HepG2 (cell line): ENCODE results near the gene UCK2. TPM values are rescaled to one million over a fixed set of nuclear protein-coding genes. Genes with fewer than 3 reads are reported as not detected.
A peak's percentile ranks its signal among the peaks of the same experiment; 100 is the strongest.

ENCODE experiments used
- CREB3 ChIP-seq: sonication (generic); formaldehyde crosslinking; IDR thresholded peaks from 2 replicates; pipeline ENCODE4 v1.5.0; 2020; ENCODE audit warnings: missing genetic modification reagents
- FOXP4 ChIP-seq: sonication (generic); formaldehyde crosslinking; IDR thresholded peaks from 2 replicates; pipeline ENCODE4 v1.4.0; 2020; ENCODE audit warnings: missing genetic modification reagents
- GATAD2A ChIP-seq: IDR thresholded peaks from 2 replicates; pipeline ENCODE4 v1.6.1; 2016
- GLI4 ChIP-seq: sonication (generic); formaldehyde crosslinking; IDR thresholded peaks from 2 replicates; pipeline ENCODE4 v1.5.1; 2020; ENCODE audit warnings: missing genetic modification reagents, mild to moderate bottlenecking, moderate library complexity, borderline replicate concordance
- HMGXB4 ChIP-seq, 2 experiments: sonication (generic) in 1 of 2; formaldehyde crosslinking in 1 of 2; IDR thresholded peaks; 2 replicates each; pipeline versions ENCODE4 v1.4.0 to v1.6.1; 2018 to 2020; ENCODE audit warnings: missing genetic modification reagents in 2 of 2, borderline replicate concordance in 1 of 2, low read depth in 1 of 2, mild to moderate bottlenecking in 1 of 2, missing biosample characterization in 1 of 2
- MBNL3 ChIP-seq: fragments of 250-450 bp; sonication (Bioruptor Pico); conservative IDR thresholded peaks from 2 replicates; pipeline ENCODE4 v1.8.0; 2022; ENCODE audit warnings: mild to moderate bottlenecking, inconsistent platforms
- NCOA5 ChIP-seq: sonication (generic); formaldehyde crosslinking; IDR thresholded peaks from 2 replicates; pipeline ENCODE4 v1.4.0; 2020; ENCODE audit warnings: missing genetic modification reagents
- RERE ChIP-seq: IDR thresholded peaks from 2 replicates; pipeline ENCODE4 v1.6.1; 2016; ENCODE audit warnings: low read depth, missing genetic modification reagents, missing compliant biosample characterization
- REXO4 ChIP-seq: sonication (generic); formaldehyde crosslinking; IDR thresholded peaks from 2 replicates; pipeline ENCODE4 v1.8.0; 2022; ENCODE audit warnings: missing genetic modification reagents, mild to moderate bottlenecking, borderline replicate concordance
- SALL2 ChIP-seq: sonication (generic); formaldehyde crosslinking; IDR thresholded peaks from 2 replicates; pipeline ENCODE4 v1.8.1; 2023; ENCODE audit warnings: mild to moderate bottlenecking, missing genetic modification reagents, inconsistent platforms
- THYN1 ChIP-seq: sonication (generic); formaldehyde crosslinking; IDR thresholded peaks from 2 replicates; pipeline ENCODE4 v1.8.1; 2023; ENCODE audit warnings: low read depth, mild to moderate bottlenecking, moderate library complexity, missing genetic modification reagents, borderline replicate concordance
- ZNF251 ChIP-seq: sonication (generic); formaldehyde crosslinking; IDR thresholded peaks from 2 replicates; pipeline ENCODE4 v1.9.0; 2021; ENCODE audit warnings: mild to moderate bottlenecking, missing genetic modification reagents
- ZNF3 ChIP-seq: IDR thresholded peaks from 2 replicates; pipeline ENCODE4 v1.7.0; 2017; ENCODE audit warnings: inconsistent platforms
- ZNF503 ChIP-seq: sonication (generic); formaldehyde crosslinking; IDR thresholded peaks from 2 replicates; pipeline ENCODE4 v1.4.0; 2020; ENCODE audit warnings: missing genetic modification reagents
- ZNF713 ChIP-seq: sonication (generic); formaldehyde crosslinking; IDR thresholded peaks from 2 replicates; pipeline ENCODE4 v1.4.0; 2020; ENCODE audit warnings: mild to moderate bottlenecking, missing genetic modification reagents
- ZNF780A ChIP-seq: sonication (generic); formaldehyde crosslinking; IDR thresholded peaks from 2 replicates; pipeline ENCODE4 v1.8.0; 2022; ENCODE audit warnings: mild to moderate bottlenecking, missing genetic modification reagents, moderate library complexity
- polyA plus RNA-seq, 8 experiments: library from polyadenylated mRNA; depleted of rRNA in 3 of 8; stranded (reverse) in 7 of 8; unstranded in 1 of 8; fragments of >200 nt; fragmentation: Illumina TruSeq in 4 of 8; extraction: Trizol in 4 of 8; gene quantifications; 2 replicates each; pipeline versions ENCODE4 v1.2.1 to v1.2.3, GENCODE V29; 2011 to 2016; ENCODE audit warnings: low read depth in 4 of 8, missing spikeins in 1 of 8, mixed read lengths in 1 of 8; ENCODE audit not compliant: insufficient read depth in 1 of 8
- total RNA-seq, 5 experiments: library from RNA; depleted of rRNA; stranded (reverse); fragments of >200 nt; fragmentation: Illumina TruSeq; extraction: Trizol; gene quantifications; 2 replicates each; pipeline ENCODE4 v1.2.3, GENCODE V29; 2016; ENCODE audit warnings: low read depth in 1 of 5

UCK2 gene
- total and polyA plus RNA-seq, 2 of the 13 experiments (the other 11 are each of a cell fraction or from before 2014, with no cell fraction given): 64.3 to 78.0 TPM

- TF ChIP-seq ZNF503 (CRISPR knock-in tag) (peak; percentile 48; the same call in 1 of the 2 replicates), SALL2 (CRISPR knock-in tag) (no peak), GLI4 (CRISPR knock-in tag) (no peak), THYN1 (no peak), NCOA5 (CRISPR knock-in tag) (no peak), ZNF780A (CRISPR knock-in tag) (no peak), CREB3 (no peak), MBNL3 (no peak), REXO4 (CRISPR knock-in tag) (no peak), HMGXB4 (CRISPR knock-in tag; IDR thresholded peaks at IDR 0.05; ENCODE audit: borderline replicate concordance in 1 of 2, low read depth in 1 of 2) (no peak), FOXP4 (CRISPR knock-in tag) (peak; percentile 84), ZNF3 (CRISPR knock-in tag) (no peak), ZNF713 (CRISPR knock-in tag) (no peak), GATAD2A (CRISPR knock-in tag) (0 out of 2 replicates have a peak, but pooled peaks have one; percentile 38), ZNF251 (no peak), RERE (CRISPR knock-in tag) (no peak)
Observed at GRCh38 chr1:165884690-165885304, 57.4 kb downstream of the UCK2 start (continued).
